Endodermal cell (in vitro differentiated cells): ENCODE measurements around the gene PRICKLE2. TPM values are rescaled to one million over a fixed set of nuclear protein-coding genes. Genes with fewer than 3 reads are reported as not detected.

ENCODE experiments used
- DNase-seq: peaks from one replicate; pipeline ENCODE4 v3.0.0-alpha.2; 2017
- H3K27ac ChIP-seq: 2 replicates; pipeline ENCODE4 v1.5.1; 2013; ENCODE audit warnings: mild to moderate bottlenecking, low read depth, low read length, moderate library complexity
- H3K27me3 ChIP-seq: 2 replicates; pipeline ENCODE4 v1.6.1; 2013; ENCODE audit warnings: mild to moderate bottlenecking, low read length, moderate library complexity; ENCODE audit not compliant: insufficient read depth, control insufficient read depth, poor library complexity, severe bottlenecking
- H3K36me3 ChIP-seq: 2 replicates; pipeline ENCODE4 v1.7.0; 2013; ENCODE audit warnings: mild to moderate bottlenecking, low read length, moderate library complexity; ENCODE audit not compliant: control insufficient read depth, insufficient read depth
- H3K4me1 ChIP-seq: one replicate; pipeline ENCODE4 v1.7.0; 2013; ENCODE audit warnings: low read length; ENCODE audit not compliant: control insufficient read depth, insufficient read depth
- H3K4me3 ChIP-seq: 2 replicates; pipeline ENCODE4 v1.5.1; 2013; ENCODE audit warnings: mild to moderate bottlenecking, low read length, moderate library complexity
- H3K9ac ChIP-seq: 2 replicates; pipeline ENCODE4 v1.6.1; 2013; ENCODE audit warnings: mild to moderate bottlenecking, low read length, moderate library complexity; ENCODE audit not compliant: poor library complexity, severe bottlenecking; ENCODE audit errors: extremely low read depth
- H3K9me3 ChIP-seq: 2 replicates; pipeline ENCODE4 v1.6.1; 2013; ENCODE audit warnings: mild to moderate bottlenecking, low read length, moderate library complexity; ENCODE audit not compliant: control insufficient read depth
- H3K27ac Mint-ChIP-seq: 2 replicates; pipeline ENCODE4 v1.8.0; 2020; ENCODE audit warnings: mixed read lengths
- H3K27me3 Mint-ChIP-seq: 2 replicates; pipeline ENCODE4 v1.8.0; 2021; ENCODE audit warnings: mild to moderate bottlenecking, mixed read lengths; ENCODE audit not compliant: insufficient read depth
- H3K36me3 Mint-ChIP-seq: 2 replicates; pipeline ENCODE4 v1.8.0; 2020; ENCODE audit warnings: low read depth, mixed read lengths
- H3K4me1 Mint-ChIP-seq: 2 replicates; pipeline ENCODE4 v1.8.0; 2020; ENCODE audit warnings: mixed read lengths
- H3K4me3 Mint-ChIP-seq: 2 replicates; pipeline ENCODE4 v1.8.0; 2020; ENCODE audit warnings: mild to moderate bottlenecking, moderate library complexity, mixed read lengths
- H3K9me3 Mint-ChIP-seq: 2 replicates; pipeline ENCODE4 v1.8.0; 2020; ENCODE audit warnings: mild to moderate bottlenecking, mixed read lengths
- CTCF ChIP-seq: fragments of 200-600 bp; sonication (generic); conservative IDR thresholded peaks from 2 replicates; pipeline ENCODE4 v1.5.0; 2021; ENCODE audit warnings: antibody characterized with exemption, mild to moderate bottlenecking
- WGBS, 2 experiments: methylation state at CpG; one replicate each; pipeline versions ENCODE4 v1.1.5 to v1.1.7; 2013; ENCODE audit warnings: missing lambda C conversion rate in 2 of 2, mixed read lengths in 1 of 2; ENCODE audit not compliant: insufficient coverage in 1 of 2, insufficient read length in 1 of 2; 5-methylcytosine and 5-hydroxymethylcytosine counted together
- total RNA-seq, 2 donors: library from RNA; stranded (reverse); fragmentation: NEBNext Ultra II Directional in 1 of 2; extraction: Animal tissue kit (Norgen Biotek cat#: 25700) in 1 of 2; gene quantifications; 2 replicates in 1 of 2; 3 replicates in 1 of 2; pipeline ENCODE4 v1.2.1, GENCODE V29; 2021

PRICKLE2 gene
- total RNA-seq, 2 donors from 2014 or later = 8.5 to 10.4 TPM

GRCh38 chr3:64053117-64053516 lies 172.1 kb downstream of the PRICKLE2 start:
- peaks cover 62% of the 10 kb centered on the region for H3K4me1 Mint-ChIP-seq
- TF ChIP-seq CTCF = no peak
- Histone ChIP-seq H3K36me3 (no peaks in the 10 kb centered on the region), H3K27ac (no peak overlapping the region), H3K9me3 (no peaks in the 10 kb centered on the region), H3K9ac (no peak overlapping the region), H3K4me1 (peaks cover 5% of the 10 kb centered on the region), H3K27me3 (no peaks in the 10 kb centered on the region), H3K4me3 (no peak overlapping the region)
- no peaks in the 10 kb centered on the region for H3K27me3 Mint-ChIP-seq
- no peaks in the 10 kb centered on the region for H3K36me3 Mint-ChIP-seq
- no peaks in the 10 kb centered on the region for H3K9me3 Mint-ChIP-seq
- no peak for DNase-seq
- no peak overlapping the region for H3K4me3 Mint-ChIP-seq
- H3K27ac Mint-ChIP-seq = no peak overlapping the region

DNA sequence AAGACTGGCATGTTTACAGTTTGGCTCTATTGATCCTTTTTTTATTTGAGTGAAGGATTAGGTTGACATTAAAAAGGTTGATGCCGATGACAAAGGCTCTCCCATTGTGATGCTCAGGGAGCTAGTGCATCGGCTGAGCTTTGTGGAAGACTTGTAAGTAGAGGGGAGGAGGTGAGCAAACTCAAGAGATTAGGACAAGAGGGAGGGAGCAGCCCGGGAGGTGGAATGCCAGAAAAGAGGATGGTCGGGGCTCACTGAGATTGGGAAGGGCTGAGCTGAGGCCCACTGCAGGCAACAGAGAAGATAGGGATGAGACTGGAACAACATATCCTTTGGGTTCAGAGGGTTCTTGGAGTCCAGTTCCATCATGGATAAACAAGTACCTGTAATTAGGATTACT lies 175.4 kb downstream of the PRICKLE2 start:
- peaks cover 3% of the 10 kb centered on the region for H3K27me3 Mint-ChIP-seq
- no peaks in the 10 kb centered on the region for H3K9me3 Mint-ChIP-seq
- H3K4me3 Mint-ChIP-seq = no peak overlapping the region
- H3K4me3 ChIP-seq = no peak overlapping the region
- no peak overlapping the region for H3K27ac ChIP-seq
- H3K9me3 ChIP-seq = no peaks in the 10 kb centered on the region
- no peak for TF ChIP-seq CTCF
- peaks cover 9% of the 10 kb centered on the region for H3K4me1 ChIP-seq
- WGBS, 2 experiments = 5 to 32% methylated on average over 3 to 4 of the region's 4 CpGs
- no peak overlapping the region for H3K9ac ChIP-seq
- peak; percentile 86 for DNase-seq
- no peaks in the 10 kb centered on the region for H3K36me3 ChIP-seq
- peaks cover 56% of the 10 kb centered on the region for H3K4me1 Mint-ChIP-seq
- peak overlapping the region; percentile 70 for H3K27ac Mint-ChIP-seq
- H3K36me3 Mint-ChIP-seq = peaks cover 2% of the 10 kb centered on the region
- no peaks in the 10 kb centered on the region for H3K27me3 ChIP-seq

GRCh38 chr3:64049136-64049535 lies 176.1 kb downstream of the PRICKLE2 start:
- WGBS, 2 experiments = 64 to 65% methylated on average over 2 to 3 of the region's 3 CpGs
- Mint-ChIP-seq H3K36me3 (peaks cover 2% of the 10 kb centered on the region), H3K9me3 (no peaks in the 10 kb centered on the region), H3K27ac (peak overlapping the region; percentile 70), H3K4me1 (peaks cover 53% of the 10 kb centered on the region), H3K27me3 (peaks cover 3% of the 10 kb centered on the region), H3K4me3 (no peak overlapping the region)
- no peak for TF ChIP-seq CTCF
- DNase-seq = peak; percentile 50
- Histone ChIP-seq H3K36me3 (no peaks in the 10 kb centered on the region), H3K9me3 (no peaks in the 10 kb centered on the region), H3K27me3 (no peaks in the 10 kb centered on the region), H3K4me1 (peaks cover 9% of the 10 kb centered on the region), H3K27ac (no peak overlapping the region), H3K9ac (no peak overlapping the region), H3K4me3 (no peak overlapping the region)
